CD4-positive, alpha-beta T cell (primary cell): ENCODE measurements around the gene MAP3K5. TPM values are rescaled to one million over a fixed set of nuclear protein-coding genes. Genes with fewer than 3 reads are reported as not detected.

ENCODE experiments used
- ATAC-seq: fragments of 200-7000 bp; cut with Tn5 transposase; one replicate; pipeline ENCODE4 v1.10.0; 2022; ENCODE audit warnings: mild to moderate bottlenecking; ENCODE audit not compliant: poor library complexity
- CTCF ChIA-PET: fragments of 350-600 bp; sonication (Branson Sonifier 250); formaldehyde crosslinking; loops from one replicate; lab custom pipeline; 2021; ENCODE audit warnings: antibody characterized with exemption, inconsistent platforms; lab: Charles Lee
- POLR2A ChIA-PET: fragments of 350-600 bp; sonication (Branson Sonifier 250); formaldehyde crosslinking; loops from one replicate; lab custom pipeline; 2021; ENCODE audit warnings: antibody characterized with exemption, inconsistent platforms; lab: Charles Lee
- DNase-seq, 14 experiments: peaks; one replicate each; pipeline ENCODE4 v3.0.0-alpha.2; 2013 to 2020; ENCODE audit warnings: mixed read lengths in 2 of 14
- H3K27ac ChIP-seq, 2 donors: one replicate each; pipeline versions ENCODE4 v1.5.1 to v1.7.0; 2013; ENCODE audit warnings: low read length in 2 of 2, low read depth in 1 of 2, mild to moderate bottlenecking in 1 of 2
- H3K27me3 ChIP-seq, 2 experiments: 1 replicate in 1 of 2; 2 replicates in 1 of 2; pipeline versions ENCODE4 v1.6.1 to v1.7.0; 2013; ENCODE audit warnings: low read length in 2 of 2, control low read depth in 1 of 2, mild to moderate bottlenecking in 1 of 2, moderate library complexity in 1 of 2; ENCODE audit not compliant: insufficient read depth in 2 of 2, control insufficient read depth in 1 of 2
- H3K36me3 ChIP-seq: one replicate; pipeline ENCODE4 v1.6.1; 2013; ENCODE audit warnings: low read length, control low read depth; ENCODE audit not compliant: insufficient read depth
- H3K4me1 ChIP-seq: one replicate; pipeline ENCODE4 v1.6.1; 2013; ENCODE audit warnings: low read length, control low read depth; ENCODE audit not compliant: insufficient read depth
- H3K4me3 ChIP-seq: one replicate; pipeline ENCODE4 v1.5.1; 2013; ENCODE audit warnings: mild to moderate bottlenecking, low read length, moderate library complexity
- H3K9me3 ChIP-seq, 2 experiments: 1 replicate in 1 of 2; 2 replicates in 1 of 2; pipeline versions ENCODE4 v1.6.1 to v1.7.0; 2013; ENCODE audit warnings: low read length in 2 of 2, mild to moderate bottlenecking in 2 of 2, control low read depth in 1 of 2, moderate library complexity in 1 of 2; ENCODE audit not compliant: control insufficient read depth in 1 of 2, insufficient read depth in 1 of 2
- H3K27ac Mint-ChIP-seq: one replicate; pipeline ENCODE4 v1.8.0; 2020; ENCODE audit warnings: mixed read lengths
- H3K27me3 Mint-ChIP-seq: one replicate; pipeline ENCODE4 v1.8.0; 2021; ENCODE audit warnings: mixed read lengths
- H3K36me3 Mint-ChIP-seq: one replicate; pipeline ENCODE4 v1.8.0; 2021; ENCODE audit warnings: low read depth, mixed read lengths
- H3K4me1 Mint-ChIP-seq: one replicate; pipeline ENCODE4 v1.8.0; 2021; ENCODE audit warnings: low read depth, mixed read lengths
- H3K4me3 Mint-ChIP-seq: one replicate; pipeline ENCODE4 v1.8.0; 2020; ENCODE audit warnings: mild to moderate bottlenecking, mixed read lengths
- H3K9me3 Mint-ChIP-seq: one replicate; pipeline ENCODE4 v1.8.0; 2020; ENCODE audit warnings: mixed read lengths
- intact Hi-C, 2 experiments: fragments of 100-400 bp; cut with DNase I in 1 of 2; cut with micrococcal nuclease in 1 of 2; formaldehyde crosslinking; loops; one replicate each; pipeline versions ENCODE4 v1.15.1 to v1.9.0; 2023 to 2025; cut with DNase I, micrococcal nuclease
- total RNA-seq, 174 experiments: library from RNA in 2 of 174; stranded (reverse) in 2 of 174; gene quantifications; one replicate each; pipeline ENCODE4 v1.2.3 and lab custom pipeline; 2021 to 2026
- TF ChIP-seq, protein P1 (sequence below): fragments of 200-600 bp; IDR thresholded peaks from one replicate; pipeline ENCODE4 v1.8.0; 2022; ENCODE audit warnings: antibody characterized with exemption, mild to moderate bottlenecking

MAP3K5 gene
- total RNA-seq, 2 experiments from 2014 or later, result 12.9 to 14.1 TPM

DNA sequence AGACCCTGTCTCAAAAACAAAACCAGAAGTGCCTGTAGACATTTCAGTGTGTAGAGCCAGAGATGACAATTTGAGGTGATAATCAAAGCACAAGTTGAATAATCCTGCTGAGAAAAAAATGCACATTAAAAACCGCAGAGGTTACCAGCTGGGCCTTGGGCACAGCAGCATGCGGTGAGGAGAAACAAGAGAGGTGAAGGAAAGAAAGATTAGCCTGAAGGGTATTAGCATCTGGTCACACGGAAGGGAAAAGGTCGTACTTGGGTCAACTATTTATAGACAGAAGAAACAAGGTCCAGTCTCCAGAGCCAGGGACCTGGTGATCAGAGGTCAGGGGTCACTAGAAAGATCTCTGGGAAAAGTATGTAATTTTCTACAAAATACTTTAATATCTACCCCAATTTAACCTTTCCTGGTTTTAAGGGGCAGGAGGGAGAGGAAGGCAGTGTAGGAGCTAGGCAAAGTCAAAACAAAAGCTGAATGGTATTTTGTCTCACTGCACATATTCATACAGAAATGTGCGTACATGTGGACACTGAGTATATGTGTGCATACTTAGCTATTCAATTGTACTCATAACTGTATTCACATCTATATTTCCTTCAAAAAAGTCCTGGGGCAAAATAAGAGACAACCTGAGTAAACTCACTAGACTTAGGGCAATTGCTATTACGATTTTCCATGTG, 252.2 kb downstream of the MAP3K5 start:
- intact Hi-C loops, result no loop called here
- CTCF ChIA-PET, result no interaction called here
- no peak overlapping the region for H3K4me3 Mint-ChIP-seq

DNA sequence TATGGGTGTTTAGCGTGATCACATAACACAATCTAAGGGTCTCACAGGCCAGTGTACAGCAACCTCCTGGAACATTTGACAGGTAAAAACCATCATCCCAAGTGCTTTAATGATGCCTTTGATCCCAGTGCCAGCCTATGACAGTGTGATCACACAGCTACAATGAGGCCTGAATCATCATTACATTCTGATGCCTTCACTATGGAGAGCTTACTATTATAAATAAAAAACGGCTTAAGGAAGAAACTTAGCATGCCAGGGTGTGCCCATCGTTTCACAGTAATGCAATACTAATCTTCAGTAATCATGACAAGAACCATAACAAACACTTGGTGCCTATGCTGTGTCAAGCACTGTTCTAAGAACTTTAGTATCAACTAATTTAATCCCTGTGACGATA, 253.4 kb downstream of the MAP3K5 start:
- DNase-seq, result no peak
- peaks cover 0 to 4% of the 10 kb centered on the region in 2 experiments for H3K27me3 ChIP-seq
- Mint-ChIP-seq H3K9me3 (no peaks in the 10 kb centered on the region), H3K4me3 (no peak overlapping the region), H3K27me3 (peaks cover 10% of the 10 kb centered on the region), H3K36me3 (no peaks in the 10 kb centered on the region), H3K4me1 (no peaks in the 10 kb centered on the region), H3K27ac (no peak overlapping the region)
- H3K9me3 ChIP-seq, result no peaks in the 10 kb centered on the region
- H3K36me3 ChIP-seq, result no peaks in the 10 kb centered on the region
- CTCF ChIA-PET, result interaction anchor here (1.3 kb wide), 1 partner anchor 12 kb away, joined by 3 read pairs; no protein-coding TSS in a partner anchor
- TF ChIP-seq, protein P1, sequence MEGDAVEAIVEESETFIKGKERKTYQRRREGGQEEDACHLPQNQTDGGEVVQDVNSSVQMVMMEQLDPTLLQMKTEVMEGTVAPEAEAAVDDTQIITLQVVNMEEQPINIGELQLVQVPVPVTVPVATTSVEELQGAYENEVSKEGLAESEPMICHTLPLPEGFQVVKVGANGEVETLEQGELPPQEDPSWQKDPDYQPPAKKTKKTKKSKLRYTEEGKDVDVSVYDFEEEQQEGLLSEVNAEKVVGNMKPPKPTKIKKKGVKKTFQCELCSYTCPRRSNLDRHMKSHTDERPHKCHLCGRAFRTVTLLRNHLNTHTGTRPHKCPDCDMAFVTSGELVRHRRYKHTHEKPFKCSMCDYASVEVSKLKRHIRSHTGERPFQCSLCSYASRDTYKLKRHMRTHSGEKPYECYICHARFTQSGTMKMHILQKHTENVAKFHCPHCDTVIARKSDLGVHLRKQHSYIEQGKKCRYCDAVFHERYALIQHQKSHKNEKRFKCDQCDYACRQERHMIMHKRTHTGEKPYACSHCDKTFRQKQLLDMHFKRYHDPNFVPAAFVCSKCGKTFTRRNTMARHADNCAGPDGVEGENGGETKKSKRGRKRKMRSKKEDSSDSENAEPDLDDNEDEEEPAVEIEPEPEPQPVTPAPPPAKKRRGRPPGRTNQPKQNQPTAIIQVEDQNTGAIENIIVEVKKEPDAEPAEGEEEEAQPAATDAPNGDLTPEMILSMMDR, result no peak
- POLR2A ChIA-PET, result interaction anchor here (0.6 to 0.9 kb wide), 2 partner anchors 10 to 268 kb away, joined by 3 read pairs; no protein-coding TSS in a partner anchor
- no peak for ATAC-seq
- intact Hi-C loops, result no loop called here
- no peak overlapping the region for H3K4me3 ChIP-seq
- no peak overlapping the region for H3K27ac ChIP-seq
- no peaks in the 10 kb centered on the region for H3K4me1 ChIP-seq

More for the DNA sequence above, 252.2 kb downstream of the MAP3K5 start:
- Mint-ChIP-seq H3K27me3 (peaks cover 21% of the 10 kb centered on the region), H3K27ac (no peak overlapping the region), H3K4me1 (no peaks in the 10 kb centered on the region), H3K9me3 (no peaks in the 10 kb centered on the region), H3K36me3 (no peaks in the 10 kb centered on the region)
- H3K27ac ChIP-seq, result no peak overlapping the region
- H3K4me3 ChIP-seq, result no peak overlapping the region
- POLR2A ChIA-PET, result no interaction called here
- H3K36me3 ChIP-seq, result no peaks in the 10 kb centered on the region
- H3K4me1 ChIP-seq, result no peaks in the 10 kb centered on the region
- peaks cover 0 to 14% of the 10 kb centered on the region in 2 experiments for H3K27me3 ChIP-seq
- ATAC-seq (no peak), DNase-seq (no peak)
- H3K9me3 ChIP-seq, result no peaks in the 10 kb centered on the region
- TF ChIP-seq, protein P1, result no peak

DNA sequence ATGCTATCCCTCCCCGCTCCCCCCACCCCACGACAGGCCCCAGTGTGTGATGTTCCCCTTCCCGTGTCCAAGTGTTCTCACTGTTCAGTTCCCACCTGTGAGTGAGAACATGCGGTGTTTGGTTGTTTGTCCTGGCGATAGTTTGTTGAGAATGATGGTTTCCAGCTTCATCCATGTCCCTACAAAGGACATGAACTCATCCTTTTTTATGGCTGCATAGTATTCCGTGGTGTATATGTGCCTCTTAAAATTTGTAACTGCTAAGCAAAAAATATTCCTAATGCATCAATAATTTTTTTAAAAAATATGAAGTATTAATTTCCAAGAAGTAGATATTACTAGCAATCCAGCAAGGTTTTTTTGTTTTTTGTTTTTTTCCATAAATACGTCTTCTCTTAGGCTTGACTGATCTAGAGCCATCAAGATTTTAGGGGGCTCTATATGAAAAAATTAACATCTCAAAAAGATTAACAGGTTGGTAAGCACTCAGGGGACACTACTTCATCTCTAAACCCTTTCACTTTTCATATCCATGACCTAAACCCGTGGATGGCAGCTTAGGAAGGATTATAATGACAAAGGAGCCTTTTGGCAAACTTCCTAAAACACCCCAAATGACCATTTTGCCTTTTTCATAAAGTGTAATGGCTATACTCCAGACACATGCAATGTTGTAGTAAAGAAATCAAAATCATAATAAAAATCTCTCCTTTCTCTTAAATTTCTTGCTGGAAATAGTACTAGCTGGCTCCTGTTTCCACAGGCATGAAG, 256.2 kb downstream of the MAP3K5 start:
- H3K27me3 Mint-ChIP-seq, result no peaks in the 10 kb centered on the region
- no peaks in the 10 kb centered on the region for H3K4me1 Mint-ChIP-seq
- intact Hi-C loops, result no loop called here
- Histone ChIP-seq H3K9me3 (no peaks in the 10 kb centered on the region), H3K4me3 (no peak overlapping the region), H3K36me3 (no peaks in the 10 kb centered on the region), H3K4me1 (no peaks in the 10 kb centered on the region), H3K27ac (no peak overlapping the region), H3K27me3 (no peaks in the 10 kb centered on the region)
- no peak overlapping the region for H3K4me3 Mint-ChIP-seq
- ChIA-PET CTCF (no interaction called here), POLR2A (no interaction called here)
- no peak for DNase-seq
- no peak overlapping the region for H3K27ac Mint-ChIP-seq
- H3K36me3 Mint-ChIP-seq, result no peaks in the 10 kb centered on the region
- no peak for ATAC-seq
- TF ChIP-seq, protein P1, result no peak
- H3K9me3 Mint-ChIP-seq, result no peaks in the 10 kb centered on the region
